ENCODE measurements around the gene HS2ST1.
A peak's percentile ranks its signal among the peaks of the same experiment; 100 is the strongest.

Gene HS2ST1

GRCh38 chr1:87034351-87034750 is 119.9 kb downstream of the HS2ST1 start:
- FAIRE-seq: no peak
- TF ChIP-seq POLR2AphosphoS5 (IDR thresholded peaks at IDR 0.05; ENCODE audit: low read depth, low read length): no peak
- no peak for TF ChIP-seq TAF1 (IDR thresholded peaks at IDR 0.05; ENCODE audit: borderline replicate concordance, low read depth, low read length)
- no peak for TF ChIP-seq POLR2A (IDR thresholded peaks at IDR 0.05; ENCODE audit: low read depth, low read length)
- no peak for DNase-seq (ENCODE audit: insufficient read length)

GRCh38 chr1:87039096-87039495 is 124.7 kb downstream of the HS2ST1 start:
- FAIRE-seq (peak; percentile 51), DNase-seq (ENCODE audit: insufficient read length) (no peak)
- TF ChIP-seq TAF1 (IDR thresholded peaks at IDR 0.05; ENCODE audit: borderline replicate concordance, low read depth, low read length) (no peak), POLR2AphosphoS5 (IDR thresholded peaks at IDR 0.05; ENCODE audit: low read depth, low read length) (no peak), POLR2A (IDR thresholded peaks at IDR 0.05; ENCODE audit: low read depth, low read length) (no peak)

- no peak for FAIRE-seq
- no peak for TF ChIP-seq TAF1 (IDR thresholded peaks at IDR 0.05; ENCODE audit: borderline replicate concordance, low read depth, low read length)
- TF ChIP-seq POLR2A (IDR thresholded peaks at IDR 0.05; ENCODE audit: low read depth, low read length): no peak
- DNase-seq (ENCODE audit: insufficient read length): no peak
Measured at GRCh38 chr1:87042111-87042811, 127.8 kb downstream of the HS2ST1 start.

GRCh38 chr1:87044424-87044823 is 130.0 kb downstream of the HS2ST1 start:
- peak; percentile 42 for FAIRE-seq
- no peak for TF ChIP-seq POLR2AphosphoS5 (IDR thresholded peaks at IDR 0.05; ENCODE audit: low read depth, low read length)
- TF ChIP-seq TAF1 (IDR thresholded peaks at IDR 0.05; ENCODE audit: borderline replicate concordance, low read depth, low read length): no peak
- no peak for TF ChIP-seq POLR2A (IDR thresholded peaks at IDR 0.05; ENCODE audit: low read depth, low read length)
- no peak for DNase-seq (ENCODE audit: insufficient read length)

GRCh38 chr1:87044840-87045239 is 130.4 kb downstream of the HS2ST1 start:
- peak; percentile 97 for FAIRE-seq
- no peak for TF ChIP-seq POLR2AphosphoS5 (IDR thresholded peaks at IDR 0.05; ENCODE audit: low read depth, low read length)
- TF ChIP-seq POLR2A (IDR thresholded peaks at IDR 0.05; ENCODE audit: low read depth, low read length): no peak
- no peak for TF ChIP-seq TAF1 (IDR thresholded peaks at IDR 0.05; ENCODE audit: borderline replicate concordance, low read depth, low read length)

GRCh38 chr1:87045761-87046304 is 131.4 kb downstream of the HS2ST1 start:
- FAIRE-seq (peak; percentile 78), DNase-seq (ENCODE audit: insufficient read length) (no peak)
- no peak for TF ChIP-seq TAF1 (IDR thresholded peaks at IDR 0.05; ENCODE audit: borderline replicate concordance, low read depth, low read length)
- no peak for TF ChIP-seq POLR2AphosphoS5 (IDR thresholded peaks at IDR 0.05; ENCODE audit: low read depth, low read length)
- no peak for TF ChIP-seq POLR2A (IDR thresholded peaks at IDR 0.05; ENCODE audit: low read depth, low read length)

More at GRCh38 chr1:87044840-87045239, 130.4 kb downstream of the HS2ST1 start:
- DNase-seq (ENCODE audit: insufficient read length): no peak

- no peak for DNase-seq (ENCODE audit: insufficient read length)
- FAIRE-seq: no peak
- TF ChIP-seq POLR2AphosphoS5 (IDR thresholded peaks at IDR 0.05; ENCODE audit: low read depth, low read length): no peak
- TF ChIP-seq TAF1 (IDR thresholded peaks at IDR 0.05; ENCODE audit: borderline replicate concordance, low read depth, low read length): no peak
- no peak for TF ChIP-seq POLR2A (IDR thresholded peaks at IDR 0.05; ENCODE audit: low read depth, low read length)
Measured at GRCh38 chr1:87046951-87047350, 132.5 kb downstream of the HS2ST1 start.

GRCh38 chr1:87048237-87048636 is 133.8 kb downstream of the HS2ST1 start:
- DNase-seq (ENCODE audit: insufficient read length) (no peak), FAIRE-seq (no peak)
- TF ChIP-seq POLR2AphosphoS5 (IDR thresholded peaks at IDR 0.05; ENCODE audit: low read depth, low read length) (no peak), TAF1 (IDR thresholded peaks at IDR 0.05; ENCODE audit: borderline replicate concordance, low read depth, low read length) (no peak)

- TF ChIP-seq POLR2AphosphoS5 (IDR thresholded peaks at IDR 0.05; ENCODE audit: low read depth, low read length) (no peak), POLR2A (IDR thresholded peaks at IDR 0.05; ENCODE audit: low read depth, low read length) (no peak), TAF1 (IDR thresholded peaks at IDR 0.05; ENCODE audit: borderline replicate concordance, low read depth, low read length) (no peak)
- DNase-seq (ENCODE audit: insufficient read length) (no peak), FAIRE-seq (no peak)
Measured at GRCh38 chr1:87051965-87052364, 137.5 kb downstream of the HS2ST1 start.

- DNase-seq (ENCODE audit: insufficient read length) (no peak), FAIRE-seq (peak; percentile 54)
- no peak for TF ChIP-seq POLR2AphosphoS5 (IDR thresholded peaks at IDR 0.05; ENCODE audit: low read depth, low read length)
- TF ChIP-seq TAF1 (IDR thresholded peaks at IDR 0.05; ENCODE audit: borderline replicate concordance, low read depth, low read length): no peak
- no peak for TF ChIP-seq POLR2A (IDR thresholded peaks at IDR 0.05; ENCODE audit: low read depth, low read length)
Measured at GRCh38 chr1:87052400-87052799, 138.0 kb downstream of the HS2ST1 start.

GRCh38 chr1:87052961-87053360 is 138.5 kb downstream of the HS2ST1 start:
- TF ChIP-seq POLR2AphosphoS5 (IDR thresholded peaks at IDR 0.05; ENCODE audit: low read depth, low read length) (no peak), TAF1 (IDR thresholded peaks at IDR 0.05; ENCODE audit: borderline replicate concordance, low read depth, low read length) (no peak), POLR2A (IDR thresholded peaks at IDR 0.05; ENCODE audit: low read depth, low read length) (no peak)
- no peak for FAIRE-seq
- no peak for DNase-seq (ENCODE audit: insufficient read length)

GRCh38 chr1:87053446-87053845 is 139.0 kb downstream of the HS2ST1 start:
- no peak for DNase-seq (ENCODE audit: insufficient read length)
- TF ChIP-seq POLR2AphosphoS5 (IDR thresholded peaks at IDR 0.05; ENCODE audit: low read depth, low read length): no peak
- TF ChIP-seq POLR2A (IDR thresholded peaks at IDR 0.05; ENCODE audit: low read depth, low read length): no peak
- no peak for TF ChIP-seq TAF1 (IDR thresholded peaks at IDR 0.05; ENCODE audit: borderline replicate concordance, low read depth, low read length)
- FAIRE-seq: no peak
